Measurements from ENCODE around the gene COL6A1.

The COL6A1 gene

GRCh38 chr21:46049890-46050667 lies 68.5 kb downstream of the COL6A1 start:
- no peak for DNase-seq (ENCODE audit: low spot score)

GRCh38 chr21:46050668-46051378 lies 69.3 kb downstream of the COL6A1 start:
- DNase-seq (ENCODE audit: low spot score): no peak

GRCh38 chr21:46051379-46051770 lies 69.8 kb downstream of the COL6A1 start:
- DNase-seq (ENCODE audit: low spot score): no peak

GRCh38 chr21:46051821-46052675 lies 70.5 kb downstream of the COL6A1 start:
- DNase-seq (ENCODE audit: low spot score): peak; percentile 7

GRCh38 chr21:46052703-46053651 lies 71.4 kb downstream of the COL6A1 start:
- DNase-seq (ENCODE audit: low spot score): peak; percentile 74

GRCh38 chr21:46054031-46054430 lies 72.5 kb downstream of the COL6A1 start:
- no peak for DNase-seq (ENCODE audit: low spot score)

GRCh38 chr21:46054451-46054881 lies 72.9 kb downstream of the COL6A1 start:
- no peak for DNase-seq (ENCODE audit: low spot score)
